T-helper 1 cell (primary cell): ENCODE results near the gene CST4.
"Not testable (repeated sequence)": the region's sequence is repeated elsewhere in the genome, so short reads cannot be mapped to it uniquely, and the experiment has no call there.

Experiments
- DNase-seq, 5 donors: peaks; one replicate each; pipeline ENCODE4 v3.0.0-alpha.2; 2012 to 2020

The CST4 gene

DNA sequence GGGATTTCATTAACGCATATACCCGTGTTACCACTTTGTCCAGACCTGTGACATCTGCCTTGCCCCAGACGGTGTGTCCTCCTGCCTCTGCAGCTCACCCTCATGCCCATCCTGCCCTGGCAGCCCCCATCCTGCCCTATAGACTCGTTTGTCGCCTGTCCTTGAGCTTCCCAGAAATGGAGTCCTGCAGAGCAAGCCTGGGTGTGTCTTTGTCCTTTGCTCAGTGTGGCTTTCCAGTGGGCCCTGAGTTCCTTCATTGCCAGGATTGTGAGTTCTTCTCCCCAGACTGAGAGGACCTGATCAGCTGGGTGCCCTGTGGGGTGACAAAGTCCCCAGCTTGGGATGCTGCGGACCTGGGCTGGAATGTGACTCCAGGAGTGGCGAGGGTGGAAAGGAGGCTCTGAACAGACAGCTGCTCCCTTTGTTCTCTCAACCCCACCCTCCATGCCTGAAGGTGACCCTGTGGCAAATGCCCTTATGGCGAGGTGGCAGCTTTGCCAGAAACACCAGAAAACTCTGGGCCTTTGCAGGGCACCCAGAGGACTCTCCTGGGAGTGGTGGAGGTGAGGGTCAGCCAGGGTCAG lies 48.7 kb downstream of the CST4 start:
- DNase-seq = no peak

DNA sequence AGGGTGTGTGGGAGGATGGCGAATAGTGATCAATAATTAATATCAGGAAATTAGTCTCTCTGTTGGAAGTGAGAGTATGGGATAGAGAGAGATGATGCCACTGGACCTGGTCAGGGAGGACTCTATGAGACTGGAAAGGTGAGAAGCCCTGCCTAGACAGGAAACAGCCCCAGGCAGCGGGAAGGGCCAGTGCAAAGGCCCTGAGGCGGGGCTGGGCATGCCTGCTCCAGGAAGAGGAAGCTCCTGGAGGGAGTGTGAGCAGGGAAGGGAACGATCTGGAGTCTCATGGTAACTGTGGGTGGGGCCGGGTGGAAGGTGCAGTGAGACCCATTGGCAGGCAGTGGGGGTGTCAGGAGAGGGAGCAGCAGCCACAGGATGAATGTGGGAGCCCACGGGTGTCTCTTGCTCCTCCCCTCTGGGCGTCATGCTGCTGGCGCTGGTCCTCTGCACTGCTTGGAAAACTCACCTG lies 49.3 kb downstream of the CST4 start:
- no peak for DNase-seq

DNA sequence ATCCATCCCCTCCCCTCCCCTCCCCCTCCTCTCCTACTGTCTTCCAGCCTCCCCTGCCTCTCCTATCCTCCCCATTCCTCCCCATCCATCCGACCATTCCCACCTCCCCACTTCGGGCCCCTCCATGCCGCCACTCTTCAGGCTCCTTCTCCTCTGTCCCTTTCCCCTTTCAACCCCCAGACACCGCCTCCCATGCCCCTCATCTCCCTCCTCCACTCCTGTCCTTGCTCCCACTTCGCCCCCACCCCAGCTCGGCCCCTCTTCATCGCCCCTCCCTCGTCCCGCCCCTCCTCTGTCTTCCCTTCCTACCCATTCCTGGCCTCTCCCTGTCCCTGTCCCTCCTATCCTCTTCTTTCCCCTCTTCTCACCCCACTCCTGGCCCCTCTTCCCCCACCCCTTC lies 50.5 kb downstream of the CST4 start:
- DNase-seq = no peak

DNA sequence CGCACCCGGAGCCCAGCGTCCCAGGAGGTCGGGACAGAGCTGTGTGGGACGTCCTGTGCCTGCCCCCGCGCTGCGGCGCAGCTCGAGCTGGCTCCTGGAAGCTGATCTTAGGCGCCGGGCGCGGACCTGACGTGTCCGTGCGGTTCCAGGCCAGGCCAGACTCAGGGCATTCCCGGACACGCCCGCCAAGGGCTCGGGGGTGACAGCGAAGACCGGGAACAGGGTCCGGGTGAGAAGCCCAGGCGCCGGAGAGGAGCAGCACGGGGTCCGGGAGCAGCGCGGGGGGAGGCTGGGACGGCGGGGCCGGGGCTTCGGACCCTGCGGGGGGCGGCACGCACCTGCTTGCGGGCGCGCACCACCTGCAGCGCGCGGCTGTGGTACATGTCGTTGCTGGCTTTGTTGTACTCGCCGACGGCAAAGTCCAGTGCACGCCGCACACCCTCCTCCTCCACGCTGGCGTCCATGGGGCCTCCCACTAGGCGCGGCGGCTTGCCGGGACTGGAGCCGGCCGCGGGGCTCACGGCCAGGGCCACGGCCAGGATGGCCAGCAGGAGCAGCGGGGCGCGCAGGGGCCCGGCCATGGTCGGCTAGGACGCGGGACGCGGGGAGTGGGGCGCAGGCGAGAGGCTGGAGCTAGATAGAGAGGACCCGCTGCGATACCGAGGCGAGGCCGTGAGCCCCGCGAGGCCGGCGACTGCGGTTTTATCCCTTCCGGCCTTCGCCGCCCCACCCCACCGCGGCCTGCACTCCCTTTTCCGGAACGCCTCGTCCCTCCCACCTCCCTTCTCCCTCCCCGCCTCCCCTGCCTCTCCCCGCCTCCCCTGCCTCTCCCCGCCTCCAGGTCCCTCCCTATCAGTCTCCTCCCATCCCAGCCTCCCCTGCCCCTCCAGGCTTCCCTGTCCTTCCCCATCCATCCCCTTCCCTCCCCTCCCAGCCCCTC lies 51.3 kb downstream of the CST4 start, which contains the start of gene CST3:
CST3 (minus strand) TSS at position 674 of the 940 bp plus-strand sequence; CDS start at position 581, 93 bp downstream.
- DNase-seq = no peak

DNA sequence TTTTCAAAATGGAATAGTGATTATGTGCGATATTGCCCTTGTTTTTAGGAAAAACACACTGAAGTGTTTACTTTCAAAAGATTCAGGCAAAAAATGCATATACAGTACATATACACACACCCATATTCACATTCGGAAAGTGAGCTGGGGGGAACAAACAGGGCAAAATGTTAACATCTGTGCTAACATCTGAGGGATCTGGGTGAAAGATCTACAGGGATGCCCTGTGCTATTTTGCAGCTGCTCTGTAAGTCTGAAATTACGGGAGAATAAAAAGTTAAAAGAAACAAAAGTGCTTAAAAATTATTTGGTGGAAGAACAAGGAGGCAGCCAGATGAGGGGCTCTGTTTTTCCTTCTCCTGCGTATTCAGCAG lies 51.9 kb downstream of the CST4 start:
- no peak for DNase-seq

DNA sequence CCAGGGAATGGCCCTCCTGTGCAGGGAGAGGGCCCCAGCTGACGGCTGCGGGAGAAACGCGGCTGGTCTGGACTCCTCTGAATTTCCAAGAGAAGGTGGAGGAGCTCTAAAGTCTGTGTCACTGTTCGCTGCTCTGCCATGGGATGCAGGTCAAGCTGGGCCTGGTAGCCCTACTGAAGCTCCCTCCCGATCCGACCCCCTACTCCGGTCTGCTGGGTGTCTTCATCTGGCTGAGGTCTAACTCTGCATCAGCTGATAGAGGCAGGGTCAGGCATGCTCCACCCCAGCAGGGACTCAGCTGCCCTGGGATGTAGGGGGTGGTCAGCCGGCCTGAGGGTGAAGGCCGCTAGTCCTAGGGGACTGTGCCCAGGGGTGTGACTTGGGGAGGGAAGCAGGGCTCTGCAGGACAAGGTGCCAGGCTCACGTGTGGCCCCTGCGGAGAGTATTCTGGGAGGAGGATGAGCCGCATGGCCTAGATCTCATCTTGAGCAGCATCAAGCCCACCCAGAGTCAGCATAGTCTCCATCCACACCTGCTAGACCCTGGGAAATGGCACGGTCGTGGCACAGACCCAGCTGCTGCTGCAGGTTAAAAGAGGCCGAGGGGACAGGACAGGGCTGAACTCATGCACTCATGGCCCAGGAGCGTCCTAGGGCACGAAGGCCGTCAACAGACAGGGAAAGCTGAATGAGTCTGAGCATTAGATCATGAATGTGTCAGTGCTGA lies 52.5 kb downstream of the CST4 start:
- DNase-seq = no peak

DNA sequence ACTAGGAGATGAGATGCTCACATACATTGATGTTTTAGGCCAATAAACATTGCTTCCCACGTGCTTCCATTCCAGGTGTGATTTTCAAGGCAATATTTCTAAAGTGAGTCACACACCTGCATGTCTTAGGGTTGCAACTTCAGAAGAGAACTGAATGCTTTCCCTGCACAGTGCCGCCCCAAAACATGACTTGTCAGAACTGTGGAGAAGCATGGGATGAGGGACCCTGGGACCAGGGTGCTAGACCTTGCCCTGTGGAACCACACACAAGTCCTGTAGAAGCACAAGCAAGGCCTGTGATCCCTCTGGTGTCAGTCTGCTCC lies 53.1 kb downstream of the CST4 start:
- DNase-seq = not testable (repeated sequence)
